Left kidney (tissue), 2 donors: ENCODE data around the gene FMN1. TPM values are rescaled to one million over a fixed set of nuclear protein-coding genes. Genes with fewer than 3 reads are reported as not detected.
"Not testable (repeated sequence)": the region's sequence is repeated elsewhere in the genome, so short reads cannot be mapped to it uniquely, and the experiment has no call there.

Experiments used
- DNase-seq: peaks from one replicate; pipeline ENCODE4 v3.0.0-alpha.2; 2013
- polyA plus RNA-seq: library from polyadenylated mRNA; unstranded; fragments of 120-200 nt; gene quantifications from one replicate; pipeline ENCODE4 v1.2.1, GENCODE V29; 2013; ENCODE audit not compliant: insufficient read length

FMN1 gene
- polyA plus RNA-seq, 1 donor = 23.1 TPM

DNA sequence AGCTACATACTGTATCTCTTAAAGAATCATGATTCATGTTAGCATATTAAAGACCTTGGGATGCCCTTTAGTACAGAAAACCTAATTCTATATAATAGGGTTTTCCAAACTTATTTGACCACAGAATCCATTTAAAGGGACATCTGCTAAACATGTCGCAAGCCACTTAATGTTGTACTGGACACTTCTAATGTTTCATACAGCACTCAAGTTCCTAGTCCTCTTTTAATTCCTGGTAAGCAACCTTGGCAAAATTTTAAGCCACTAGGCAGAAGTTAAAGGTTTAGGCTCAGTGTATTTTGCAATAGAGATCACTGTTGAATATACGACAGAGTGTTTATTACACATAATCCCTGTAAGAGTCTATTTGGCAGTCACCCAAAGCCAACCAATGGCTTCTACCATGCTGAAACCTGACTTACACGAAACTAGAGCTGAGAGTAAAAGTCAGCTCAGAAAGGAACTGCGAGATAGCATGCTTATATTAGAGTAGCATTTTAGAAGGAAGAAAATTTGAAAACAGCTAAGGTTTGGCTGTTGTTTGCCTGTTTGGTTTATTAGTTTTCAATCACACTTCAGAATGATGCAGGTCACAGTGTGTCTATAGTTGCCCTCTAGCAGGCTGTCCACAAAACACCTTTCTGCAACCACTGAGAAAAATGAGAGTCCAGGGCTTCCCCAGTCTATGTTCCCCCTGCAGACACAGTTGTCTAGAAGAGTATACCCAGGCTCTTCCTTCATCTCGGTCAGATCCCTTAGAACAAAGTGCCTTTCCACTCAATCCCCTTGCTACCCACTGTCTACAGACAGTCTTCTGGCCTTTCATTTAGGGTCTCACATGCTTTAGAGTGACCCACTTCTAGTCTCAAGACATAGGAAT lies 104.4 kb downstream of the FMN1 start:
- DNase-seq = no peak

DNA sequence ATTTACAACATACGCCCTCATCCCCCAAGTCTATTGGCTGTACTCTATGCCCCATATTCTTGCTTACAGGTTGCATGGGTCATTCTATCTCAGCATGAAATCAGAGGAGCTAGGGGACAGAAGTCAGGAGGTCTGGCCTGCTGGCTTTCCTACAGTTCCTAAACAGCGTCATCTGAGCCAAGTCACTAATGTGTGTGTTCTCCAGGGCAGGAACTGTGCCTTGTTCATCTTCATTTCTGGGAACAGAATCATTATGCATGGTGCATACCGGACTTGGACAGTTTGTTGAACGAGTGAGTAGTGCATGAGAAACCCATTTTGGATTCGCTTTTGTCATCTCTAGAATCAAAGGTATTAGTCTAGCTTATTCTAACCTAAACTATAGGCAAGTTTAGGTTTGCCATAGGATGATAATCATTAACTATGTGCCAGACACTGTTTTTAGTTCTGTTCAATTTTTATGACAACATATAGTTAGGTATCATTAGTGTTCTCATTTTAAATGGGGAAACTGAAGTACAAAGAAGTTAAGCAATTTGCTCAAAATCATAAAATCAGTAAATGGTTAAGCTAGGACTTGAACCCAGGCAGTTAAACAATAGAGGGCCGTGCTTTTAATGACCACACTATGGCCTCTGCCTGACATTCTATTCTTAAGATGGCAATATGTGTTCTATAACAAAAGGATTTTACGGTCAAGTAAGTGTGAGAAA lies 105.2 kb downstream of the FMN1 start:
- no peak for DNase-seq

DNA sequence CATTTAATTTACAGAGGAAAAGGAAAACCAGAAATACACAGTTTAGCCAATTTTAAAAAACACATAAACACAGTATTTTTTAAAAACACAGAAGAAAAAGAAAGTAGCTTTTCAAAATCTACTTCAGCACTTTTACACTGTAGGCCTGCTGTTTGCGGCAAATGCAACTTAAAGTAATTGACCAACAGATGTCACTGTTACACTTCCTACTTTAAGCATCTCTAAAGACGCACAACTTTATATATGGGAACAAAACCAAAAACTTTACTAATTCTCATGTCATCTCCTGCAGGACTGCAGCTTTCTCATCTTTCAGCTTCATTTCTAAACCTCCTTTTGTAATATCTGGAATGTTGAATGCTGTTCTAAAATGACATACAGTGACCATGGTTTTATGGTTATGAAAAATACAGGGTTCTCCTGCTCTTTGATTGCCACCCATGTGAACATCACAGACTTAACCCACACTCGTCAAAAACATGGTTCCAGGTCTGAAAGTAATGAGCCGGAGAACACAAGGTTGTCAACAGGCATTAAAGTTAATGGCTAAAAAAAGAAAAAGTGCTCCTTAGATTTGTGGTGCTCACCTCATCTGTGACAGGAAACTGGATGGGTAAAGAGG lies 107.9 kb downstream of the FMN1 start:
- DNase-seq = peak; percentile 57

DNA sequence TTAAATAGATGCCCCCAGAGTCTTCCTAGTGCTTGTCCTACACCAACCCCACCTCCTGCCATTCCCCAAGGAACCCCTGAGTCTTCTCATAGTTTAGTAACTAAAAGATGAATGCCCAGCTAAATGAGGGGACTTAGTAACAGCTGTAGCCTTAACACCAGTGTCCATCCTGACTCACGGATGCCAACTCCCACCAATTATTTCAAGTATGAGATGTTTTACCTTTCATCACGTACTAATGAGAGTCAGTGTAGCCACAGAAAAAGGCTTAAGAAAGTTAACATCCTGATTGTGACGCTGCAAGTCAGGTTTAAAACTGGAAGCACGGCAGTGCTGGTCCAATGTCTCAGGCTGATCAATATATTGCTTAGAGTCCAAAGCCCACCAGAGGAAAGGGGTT lies 109.9 kb downstream of the FMN1 start:
- DNase-seq = no peak

DNA sequence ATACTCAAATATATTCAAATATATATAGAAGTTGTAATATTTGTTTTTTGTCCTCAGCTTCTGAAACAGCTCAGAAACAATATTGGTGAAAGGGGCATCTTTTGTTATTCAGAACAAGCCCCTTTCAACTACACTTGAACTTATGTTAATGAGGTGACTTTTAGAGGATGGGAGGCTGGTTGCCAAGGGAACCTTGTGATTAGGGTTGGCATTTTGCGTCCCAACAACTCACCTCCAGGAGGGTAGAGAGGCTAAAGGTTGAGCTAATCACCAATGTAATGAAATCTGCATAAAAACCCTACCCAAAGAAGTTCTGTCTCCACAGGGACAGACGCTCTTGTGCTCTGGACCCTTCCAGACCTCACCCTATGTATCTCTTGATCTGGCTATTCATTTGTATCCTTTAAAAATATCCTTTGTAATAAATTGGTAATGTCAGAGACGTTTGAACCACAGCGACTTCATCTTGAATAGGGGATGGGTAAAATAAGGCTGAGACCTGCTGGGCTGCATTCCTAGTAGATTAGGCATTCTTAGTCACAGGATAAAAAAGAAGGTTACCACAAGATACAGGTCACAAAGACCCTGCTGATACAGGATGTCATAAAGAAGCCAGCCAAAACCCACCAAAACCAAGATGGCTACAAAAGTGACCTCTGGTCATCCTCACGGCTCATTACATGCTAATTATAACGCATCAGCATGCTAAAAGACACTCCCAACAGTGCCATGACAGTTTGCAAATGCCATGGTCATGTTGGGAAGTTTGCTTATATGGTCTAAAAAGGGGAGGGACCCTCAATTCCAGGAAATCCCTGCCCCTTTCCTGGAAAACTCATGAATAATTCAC lies 111.1 kb downstream of the FMN1 start:
- no peak for DNase-seq

DNA sequence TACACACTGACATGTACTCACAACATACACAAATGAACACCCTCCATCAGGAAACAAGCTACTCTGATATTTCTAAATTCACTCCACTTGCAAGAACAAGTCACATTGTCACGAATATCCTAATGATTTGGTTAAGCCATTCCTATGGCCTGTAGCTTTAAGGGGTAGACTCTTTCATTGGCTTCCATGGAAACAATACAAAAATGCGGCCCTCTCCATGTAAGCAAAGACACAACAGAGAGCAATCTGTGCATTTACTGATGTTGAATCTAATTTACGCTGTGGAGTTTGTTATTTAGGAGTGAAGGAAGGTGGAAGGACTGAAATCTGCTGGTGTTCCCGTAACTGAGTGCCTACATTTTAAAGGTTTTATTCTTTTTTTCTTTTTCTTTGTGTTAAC lies 114.5 kb downstream of the FMN1 start:
- DNase-seq = no peak

DNA sequence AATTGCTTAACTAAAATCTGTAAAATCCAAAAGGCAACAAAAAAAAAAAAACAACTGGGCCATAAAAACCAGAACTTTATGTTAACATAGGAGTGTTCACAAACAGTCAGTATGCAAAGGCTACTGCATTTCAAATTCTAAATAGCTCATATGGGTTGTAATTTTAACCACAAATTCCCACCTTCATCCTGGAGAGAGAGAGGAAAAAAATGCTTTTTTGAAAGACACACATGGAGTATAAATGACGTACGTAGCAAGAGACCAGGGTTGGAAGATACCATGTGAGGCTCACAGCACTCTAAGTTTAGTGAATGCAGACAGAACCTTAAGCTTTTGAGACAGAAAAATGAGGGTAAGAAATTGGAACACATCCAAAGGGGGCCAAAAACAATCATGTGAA lies 115.9 kb downstream of the FMN1 start:
- DNase-seq = no peak

DNA sequence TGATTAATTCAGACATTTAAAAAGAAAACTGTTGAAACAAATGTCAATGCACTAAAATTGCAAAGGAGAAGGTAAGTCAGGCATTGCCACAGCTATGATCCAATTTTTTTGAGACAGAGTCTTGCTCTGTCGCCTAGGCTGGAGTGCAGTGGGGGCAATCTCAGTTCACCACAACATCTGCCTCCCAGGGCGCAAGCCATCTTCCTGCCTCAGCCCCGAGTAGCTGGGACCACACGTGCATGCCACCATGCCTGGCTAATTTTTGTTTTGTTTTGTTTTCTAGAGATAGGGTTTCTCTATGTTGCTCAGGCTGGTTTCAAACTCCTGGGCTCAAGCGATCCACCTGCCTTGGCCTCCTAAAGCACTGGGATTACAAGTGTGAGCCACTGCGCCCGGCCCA lies 117.6 kb downstream of the FMN1 start:
- no peak for DNase-seq

DNA sequence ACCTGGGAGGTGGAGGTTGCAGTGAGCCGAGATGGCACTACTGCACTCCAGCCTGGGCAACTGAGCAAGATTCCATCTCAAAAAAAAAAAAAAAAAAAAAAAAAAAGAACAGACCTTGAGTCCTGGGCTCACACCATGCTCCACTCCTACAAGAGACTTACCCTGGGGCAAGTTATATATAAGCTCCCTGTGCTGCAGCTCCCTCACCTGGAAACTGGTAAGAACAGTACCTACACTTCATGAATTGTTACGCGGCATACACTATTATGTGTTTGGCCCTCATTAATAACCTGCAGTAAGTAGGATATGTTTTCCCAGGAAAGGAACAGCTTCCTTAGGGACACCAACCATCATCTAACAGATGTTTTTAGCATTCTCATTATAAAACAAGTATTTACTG lies 119.6 kb downstream of the FMN1 start:
- DNase-seq = no peak

DNA sequence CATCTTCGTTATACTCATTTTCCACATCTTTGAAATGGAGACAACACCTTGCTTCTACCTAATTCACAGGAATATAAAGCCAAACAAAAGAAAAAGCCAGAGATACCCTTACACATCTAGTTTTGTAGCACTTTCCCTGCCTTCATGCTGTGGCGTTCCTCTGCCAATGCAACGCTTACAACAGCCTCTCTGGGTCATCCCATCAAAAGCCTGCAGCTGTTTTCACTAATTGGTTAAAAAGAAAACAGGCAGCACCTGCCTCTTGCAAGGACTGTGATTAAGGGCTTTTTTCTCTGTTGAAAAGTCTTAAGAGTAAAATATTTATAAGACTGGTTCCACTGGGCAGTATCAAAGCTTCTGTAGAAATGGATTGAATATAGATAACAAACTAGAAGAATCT lies 120.3 kb downstream of the FMN1 start:
- no peak for DNase-seq

DNA sequence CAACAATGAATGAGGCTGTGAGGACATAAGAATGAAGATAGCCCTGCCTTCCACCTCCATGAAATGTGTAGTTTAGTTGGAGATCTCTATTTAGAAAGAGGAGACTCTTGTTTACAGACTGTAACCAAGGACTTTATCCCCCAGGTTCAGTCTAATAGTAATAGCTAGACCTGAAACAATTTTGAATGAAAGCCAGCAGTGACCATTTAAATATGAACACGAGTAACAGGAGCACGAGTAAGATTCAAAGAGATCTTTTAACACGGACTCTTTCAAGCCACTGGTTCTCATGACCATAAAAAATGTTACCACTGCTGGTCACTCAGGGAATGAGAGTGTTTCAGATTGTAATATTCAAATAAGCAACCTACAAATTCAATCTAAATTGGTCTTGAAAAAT lies 123.1 kb downstream of the FMN1 start:
- no peak for DNase-seq

DNA sequence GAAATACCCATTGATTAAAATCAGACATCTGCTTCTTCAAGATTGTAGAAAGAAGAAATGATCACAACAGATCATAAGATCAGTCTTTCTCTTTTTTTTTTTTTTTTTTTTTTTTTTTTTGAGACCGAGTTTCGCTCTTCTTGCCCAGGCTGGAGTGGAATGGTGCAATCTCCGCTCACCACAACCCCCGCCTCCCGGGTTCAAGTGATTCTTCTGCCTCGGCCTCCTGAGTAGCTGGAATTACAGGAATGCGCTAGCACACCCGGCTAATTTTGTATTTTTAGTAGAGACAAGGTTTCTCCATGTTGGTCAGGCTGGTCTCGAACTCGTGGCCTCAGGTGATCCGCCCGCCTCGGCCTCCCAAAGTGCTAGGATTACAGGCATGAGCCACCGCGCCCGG lies 124.6 kb downstream of the FMN1 start:
- not testable (repeated sequence) for DNase-seq

DNA sequence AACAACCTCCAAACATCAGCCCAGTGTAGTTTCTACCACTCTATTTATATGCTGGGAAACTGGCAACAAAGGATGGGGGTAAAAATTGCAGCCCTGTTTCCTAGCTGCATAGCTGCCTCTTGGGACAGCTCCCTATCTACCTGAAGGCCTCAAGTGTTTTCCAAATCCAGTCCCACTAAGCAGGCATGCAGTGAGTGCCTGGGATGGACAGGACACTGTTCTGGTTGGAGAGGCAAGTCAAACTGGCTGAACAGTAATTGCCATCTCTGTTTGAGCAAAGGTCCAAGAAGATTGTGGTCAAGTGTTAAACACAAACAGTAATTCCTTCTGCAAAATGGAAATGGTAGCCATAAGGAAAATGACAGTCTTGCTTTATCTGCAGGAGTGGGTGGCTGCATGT lies 125.4 kb downstream of the FMN1 start:
- no peak for DNase-seq

DNA sequence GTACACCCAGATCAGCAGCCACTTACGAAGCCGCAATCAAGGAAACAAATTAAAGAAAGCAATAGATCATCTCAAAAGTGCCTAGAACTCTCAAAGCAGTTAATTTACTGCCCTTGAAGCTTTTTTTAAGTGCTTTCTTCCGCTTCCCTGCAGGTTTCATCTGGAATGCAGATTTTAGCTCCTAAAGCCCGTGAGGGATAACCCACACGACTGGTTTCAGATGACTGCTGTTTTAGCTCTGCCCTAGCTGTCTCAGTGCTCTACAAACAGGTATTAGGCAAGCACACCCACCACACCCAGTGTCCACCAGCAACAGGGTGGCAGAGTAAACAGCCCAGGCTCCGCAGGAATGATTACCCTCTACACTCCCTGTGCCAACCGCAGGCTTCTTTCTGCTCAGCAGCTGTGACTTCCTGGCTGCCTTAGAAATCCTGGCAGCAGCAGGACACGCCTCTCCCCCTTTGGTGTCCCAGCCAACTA lies 126.0 kb downstream of the FMN1 start:
- DNase-seq = peak; percentile 50

DNA sequence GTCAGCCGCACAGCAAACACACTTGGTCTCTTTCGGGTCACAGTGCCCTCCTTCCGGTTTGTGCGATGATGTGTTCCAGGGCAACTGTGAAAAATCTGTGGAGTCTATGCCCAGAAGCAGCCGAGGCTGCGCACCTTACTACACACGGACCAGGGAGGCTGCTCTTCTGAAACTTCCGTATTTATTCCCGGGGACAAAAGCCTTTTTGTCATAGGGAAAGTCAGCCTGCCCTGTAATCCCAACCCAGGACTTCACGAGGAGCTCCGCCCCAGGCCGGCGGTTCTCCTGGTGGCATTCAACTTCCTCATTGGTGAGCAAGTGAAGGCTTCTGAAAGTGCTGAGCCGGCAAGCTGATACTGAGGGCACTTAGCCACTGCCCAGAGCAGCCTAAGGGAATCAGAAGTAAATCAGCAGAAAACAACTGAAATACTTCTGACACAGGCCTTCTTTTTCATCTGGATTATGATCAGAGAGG lies 126.5 kb downstream of the FMN1 start:
- no peak for DNase-seq

DNA sequence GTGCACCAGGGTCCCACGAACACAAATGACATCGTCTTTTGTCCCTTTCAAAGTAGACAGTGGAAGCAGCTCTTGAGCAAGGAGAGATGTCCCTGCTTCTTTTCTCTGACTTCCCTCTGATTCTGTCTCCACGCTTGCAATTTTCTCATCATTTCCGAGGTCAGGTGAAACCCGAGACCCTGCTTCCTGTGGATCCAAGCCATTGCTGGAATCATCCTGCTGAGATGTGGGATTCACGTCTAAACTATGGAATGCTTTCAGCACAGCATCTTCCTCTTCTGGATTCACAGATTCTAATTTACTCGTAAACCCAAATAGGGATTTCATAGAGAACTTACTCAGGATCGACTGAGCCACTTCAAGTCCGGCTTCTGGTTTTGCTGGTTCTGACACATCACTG lies 127.1 kb downstream of the FMN1 start:
- DNase-seq = no peak

DNA sequence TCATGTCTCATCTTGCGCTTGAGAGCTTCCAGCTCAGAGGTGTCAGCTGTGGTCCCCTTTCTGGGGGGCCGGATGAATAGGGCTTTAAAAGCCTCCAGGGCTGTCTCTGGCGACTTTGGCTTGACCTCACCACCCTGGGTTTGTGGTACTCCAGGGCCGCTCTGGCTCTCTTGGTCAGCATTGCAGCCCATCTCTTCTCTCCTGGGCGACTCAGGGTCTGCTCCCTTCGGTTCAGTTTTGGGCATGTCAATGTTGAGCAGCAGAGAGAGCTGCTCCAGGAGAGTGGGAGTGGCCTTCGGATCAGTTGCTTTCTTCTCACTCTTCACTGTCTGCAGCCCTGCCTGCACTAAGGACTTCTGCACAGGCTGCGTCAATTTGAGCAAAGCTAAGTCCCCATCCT lies 127.9 kb downstream of the FMN1 start:
- DNase-seq = no peak

DNA sequence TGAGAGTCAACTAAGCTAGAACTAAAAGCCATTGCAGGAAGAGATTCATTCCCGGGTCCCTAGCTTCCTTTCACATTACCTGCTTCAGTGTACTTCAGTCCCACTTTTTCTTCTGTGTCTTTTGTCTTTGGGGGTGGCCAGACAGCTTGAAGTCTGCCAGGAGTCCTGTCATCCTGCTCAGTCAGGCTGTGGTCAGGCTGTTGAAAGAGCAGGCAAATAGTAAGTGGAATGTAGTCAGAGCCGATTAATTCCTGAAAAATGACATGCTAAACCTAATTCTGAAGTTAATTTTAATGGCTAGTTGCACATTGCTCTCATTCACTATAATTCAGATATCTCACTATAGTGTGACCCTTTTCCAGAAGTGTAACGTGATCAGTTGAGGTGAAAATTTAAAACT lies 129.6 kb downstream of the FMN1 start:
- DNase-seq = no peak

DNA sequence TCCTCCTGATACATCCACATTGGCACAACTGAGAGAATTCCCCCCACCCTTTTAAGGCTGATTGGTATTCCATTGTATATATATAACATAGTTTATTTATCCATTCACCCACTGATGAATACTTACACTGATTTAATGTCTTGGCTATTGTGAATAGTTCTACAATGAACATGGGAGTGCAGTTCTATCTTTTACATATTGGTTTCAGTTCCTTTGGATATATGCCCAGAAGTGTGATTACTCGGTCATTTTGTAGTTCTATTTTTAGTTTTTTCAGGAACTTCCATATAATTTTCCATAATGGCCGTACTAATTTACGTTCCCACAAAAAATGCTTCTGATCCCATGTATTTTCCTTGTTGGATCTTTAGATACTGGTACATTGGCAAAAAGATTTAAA lies 135.3 kb downstream of the FMN1 start:
- no peak for DNase-seq

DNA sequence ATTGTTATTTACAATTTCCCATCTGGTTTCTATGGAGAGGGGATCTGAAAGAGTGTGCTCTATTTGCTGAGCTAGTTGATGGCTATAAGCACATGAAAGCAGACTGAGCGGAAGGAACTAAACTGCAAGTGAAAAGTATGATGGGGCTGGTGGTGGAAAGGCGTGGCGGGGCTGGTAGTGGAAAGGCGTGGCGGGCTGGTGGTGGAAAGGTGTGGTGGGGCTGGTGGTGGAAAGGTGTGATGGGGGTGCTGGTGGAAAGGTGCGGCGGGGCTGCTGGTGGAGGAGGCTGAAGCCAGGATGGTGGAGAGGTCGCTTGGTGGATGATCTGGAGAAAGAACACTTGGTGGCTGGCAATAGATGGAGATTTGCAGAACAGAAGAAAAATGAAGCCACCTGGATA lies 136.7 kb downstream of the FMN1 start:
- DNase-seq = no peak

DNA sequence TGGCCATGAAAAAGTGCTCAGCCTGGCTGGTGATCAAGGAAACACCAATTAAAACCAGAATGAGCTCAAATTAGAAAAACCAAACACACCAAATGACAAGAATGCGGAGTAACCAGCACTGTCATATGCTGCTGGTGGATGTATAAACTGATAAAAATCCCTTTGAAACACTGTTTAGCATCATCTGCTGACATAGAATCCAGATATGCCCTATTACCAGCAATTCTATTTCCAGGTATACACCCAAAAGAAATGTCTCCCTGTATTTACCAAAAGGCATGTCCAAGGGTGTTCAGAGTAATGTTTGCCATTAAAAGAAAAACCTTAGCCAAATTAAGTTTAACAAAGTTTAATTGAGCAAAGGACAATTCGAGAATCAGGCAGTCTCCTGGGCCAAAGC lies 138.6 kb downstream of the FMN1 start:
- no peak for DNase-seq

DNA sequence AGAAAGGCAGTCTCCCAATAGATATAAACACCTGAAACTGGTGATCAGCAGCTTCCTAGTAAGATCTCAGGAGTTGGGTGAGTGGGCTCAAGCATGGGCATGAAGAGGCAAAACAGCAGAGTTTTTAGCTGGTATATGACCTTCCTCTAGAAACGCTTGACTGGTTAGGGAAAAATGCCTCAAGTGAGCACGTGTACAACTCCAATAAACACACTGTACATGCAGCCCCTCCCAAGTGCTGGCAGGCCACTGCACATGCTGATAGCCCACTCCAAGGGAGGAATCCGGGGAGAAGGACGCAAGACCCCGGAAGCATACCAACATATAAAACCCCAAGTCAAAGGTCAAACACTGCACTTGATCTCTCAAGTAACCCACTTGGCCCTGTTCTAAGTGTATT lies 143.0 kb downstream of the FMN1 start:
- no peak for DNase-seq
